Endothelial cell of hepatic sinusoid (primary cell): ENCODE data around the gene KIAA1614.

Experiments used
- in situ Hi-C: cut with HindIII; loops from 2 replicates; pipeline ENCODE4 v1.10.0; 2017; ENCODE audit warnings: low sequenced_read_pairs

The KIAA1614 gene

DNA sequence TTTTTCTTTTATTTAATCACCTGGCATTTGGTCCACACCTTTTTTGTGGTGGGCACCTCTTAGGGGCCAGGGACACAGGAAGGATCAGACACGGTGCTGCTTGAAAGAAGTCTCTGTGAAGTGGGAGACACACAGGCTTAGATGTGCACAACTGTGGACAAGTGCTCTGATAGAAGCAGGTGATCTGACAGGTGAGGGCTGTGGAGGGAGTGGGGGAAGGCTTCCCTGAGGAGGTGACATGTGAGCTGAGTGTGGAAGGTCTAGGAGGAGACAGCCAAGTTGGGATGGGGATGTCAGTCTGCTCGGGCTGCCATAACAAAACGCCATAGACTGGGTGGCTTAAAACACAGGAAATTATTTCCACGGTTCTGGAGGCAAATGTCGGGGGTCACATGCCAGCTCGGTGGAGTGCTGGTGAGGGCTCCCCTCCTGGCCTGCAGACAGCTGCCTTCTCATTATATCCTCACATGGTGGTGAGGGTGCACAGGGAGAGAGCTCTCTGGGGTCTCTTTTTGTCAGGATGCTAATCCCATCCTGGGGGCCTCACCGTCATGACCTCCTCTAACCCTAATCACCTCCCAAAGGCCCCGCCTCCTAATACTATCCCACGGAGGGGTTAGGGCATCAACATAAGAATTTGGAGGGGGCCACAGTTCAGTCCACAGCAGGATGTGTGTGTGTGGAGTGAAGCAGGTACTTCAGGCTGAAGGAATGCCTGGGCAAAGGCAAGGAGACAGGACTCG is 5.2 kb upstream of the KIAA1614 start:
- in situ Hi-C loops: loop anchor here (5.0 kb wide), 1 partner anchor 260 kb away; no protein-coding TSS in a partner anchor

DNA sequence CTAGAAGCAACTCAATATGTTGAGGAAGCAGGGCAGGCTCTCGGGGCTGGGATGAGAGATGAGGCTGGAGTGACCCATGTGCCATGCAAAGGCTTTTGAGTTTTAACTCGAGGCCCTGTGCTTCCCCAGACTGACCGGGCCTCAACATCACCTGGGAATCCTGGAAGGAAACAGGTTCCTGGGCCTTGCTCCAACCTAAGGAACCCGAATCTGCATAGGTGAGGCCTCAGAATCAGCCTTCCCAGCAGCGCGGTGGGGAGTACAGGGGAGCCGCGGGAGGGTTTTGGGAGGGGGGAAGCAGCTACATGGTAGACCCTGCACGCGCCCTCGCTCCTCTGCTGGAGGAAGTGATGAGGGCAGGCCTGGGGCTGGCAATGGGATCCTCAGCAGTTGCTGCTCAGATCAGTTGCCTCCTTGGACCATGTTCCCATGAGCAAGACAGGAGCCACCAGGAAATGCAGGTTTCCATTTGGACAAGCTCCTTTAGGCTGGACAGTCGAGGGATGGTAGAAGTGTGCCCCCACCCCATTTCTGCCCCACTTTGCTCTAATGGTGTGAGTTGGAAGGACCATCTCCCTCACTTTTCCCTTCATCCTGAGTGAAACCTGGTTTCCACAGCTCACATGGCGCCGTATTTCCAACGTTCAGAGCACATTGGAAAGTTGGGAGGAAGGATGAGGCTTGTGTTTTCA is 4.5 kb upstream of the KIAA1614 start:
- in situ Hi-C loops: loop anchor here (5.0 kb wide), 1 partner anchor 259 kb away; no protein-coding TSS in a partner anchor

DNA sequence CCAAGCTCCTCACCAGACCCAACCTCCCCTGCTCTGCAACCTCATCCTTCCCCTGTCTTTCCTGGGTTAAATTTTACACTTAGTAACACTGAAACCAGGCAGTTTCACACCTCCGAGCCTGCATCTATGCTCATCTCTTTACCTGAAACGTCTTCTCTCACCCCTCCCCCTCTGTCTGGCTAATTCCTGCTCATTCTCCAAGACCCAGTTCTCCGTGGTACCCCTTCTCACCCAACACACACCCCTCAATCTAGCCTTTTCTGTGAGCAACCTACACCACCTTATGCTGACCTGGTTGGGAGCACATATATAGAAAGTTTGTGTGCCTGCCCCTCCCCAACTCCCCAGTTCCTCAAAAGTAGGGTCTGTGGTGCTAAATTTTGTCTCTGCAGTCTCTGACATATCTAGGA is 3.7 kb upstream of the KIAA1614 start:
- in situ Hi-C loops: loop anchor here (5.0 kb wide), 1 partner anchor 258 kb away; no protein-coding TSS in a partner anchor

DNA sequence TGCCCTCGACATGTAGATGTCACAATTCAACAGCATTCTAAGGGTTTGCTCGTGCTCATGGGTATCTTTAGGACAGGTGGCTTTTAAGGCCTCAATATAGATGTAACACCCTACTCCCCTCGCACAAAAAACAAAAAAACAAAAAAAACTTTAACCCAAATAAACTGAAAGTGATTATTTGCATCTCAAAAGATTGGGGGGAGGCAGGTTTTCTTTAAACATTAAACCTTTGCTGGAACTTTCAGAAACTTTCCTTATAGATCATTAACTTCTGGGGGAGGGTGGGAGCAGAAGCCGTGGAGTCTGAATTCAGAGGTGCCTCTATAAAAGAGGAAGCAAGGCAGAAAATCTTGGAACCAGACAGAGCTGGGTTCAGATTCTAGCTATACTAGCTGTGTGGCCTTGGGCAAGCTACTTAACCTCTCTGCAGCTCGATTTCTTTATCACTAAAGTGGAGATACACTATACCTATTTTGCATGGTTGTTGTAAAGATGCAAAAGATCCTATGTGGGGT is 3.2 kb upstream of the KIAA1614 start:
- in situ Hi-C loops: loop anchor here (5.0 kb wide), 1 partner anchor 258 kb away; no protein-coding TSS in a partner anchor

DNA sequence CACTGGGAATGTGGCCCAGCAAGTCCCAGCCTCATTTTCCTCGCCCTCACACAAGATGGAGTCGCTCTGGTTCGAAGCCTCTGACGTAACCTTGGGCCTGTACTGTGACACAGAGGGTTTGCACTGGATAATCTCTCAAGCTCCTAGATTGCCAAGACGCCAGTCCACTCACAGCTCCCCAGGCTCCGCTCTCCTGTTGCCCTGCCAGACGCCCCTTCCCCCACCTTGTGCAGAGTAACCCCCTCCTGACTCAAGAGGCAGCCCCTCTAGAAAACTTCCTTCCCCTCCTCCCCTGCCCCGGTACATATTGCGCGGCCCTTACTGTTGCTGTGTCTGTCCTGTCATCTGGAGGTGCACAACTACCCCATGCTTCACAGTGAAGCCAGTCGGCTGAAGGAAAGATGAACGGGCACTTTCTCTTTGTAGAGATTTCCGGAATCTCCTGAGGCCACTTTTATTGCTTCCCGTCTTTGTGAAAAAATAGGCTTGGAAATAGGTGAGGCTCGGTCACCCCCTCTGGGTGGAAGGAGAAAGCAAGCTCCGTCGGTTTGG is 981 bp upstream of the KIAA1614 start:
- in situ Hi-C loops: no loop called here

DNA sequence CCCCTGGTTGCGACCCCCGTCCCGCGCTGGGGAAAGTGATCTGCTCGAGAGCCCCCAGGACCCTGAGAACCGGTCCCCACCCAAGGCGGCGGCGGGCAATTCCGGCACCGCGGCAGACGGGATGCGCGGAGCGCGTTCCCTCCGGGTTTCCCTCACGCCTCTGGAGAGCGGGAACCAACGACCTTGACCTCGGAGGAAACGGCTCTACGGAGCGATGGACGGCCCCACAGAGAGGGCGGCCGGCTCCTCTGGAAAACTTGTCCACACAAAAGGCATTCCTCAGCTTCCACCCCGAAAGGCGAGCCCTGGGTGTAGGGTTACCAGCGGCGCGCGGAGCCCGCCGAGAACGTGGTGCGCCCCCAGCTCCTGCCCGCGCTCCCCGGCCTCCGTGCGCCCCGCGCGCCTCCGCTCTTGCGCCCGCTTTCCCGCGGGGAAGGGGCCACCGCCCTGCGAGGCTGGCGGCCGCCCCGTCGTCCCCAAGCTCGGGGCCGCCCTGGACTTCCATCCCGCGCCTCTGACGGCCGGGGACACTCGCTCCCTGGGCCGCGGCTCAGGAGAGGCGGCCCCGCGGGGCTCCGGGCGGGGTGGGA is 391 bp upstream of the KIAA1614 start:
- in situ Hi-C loops: no loop called here

DNA sequence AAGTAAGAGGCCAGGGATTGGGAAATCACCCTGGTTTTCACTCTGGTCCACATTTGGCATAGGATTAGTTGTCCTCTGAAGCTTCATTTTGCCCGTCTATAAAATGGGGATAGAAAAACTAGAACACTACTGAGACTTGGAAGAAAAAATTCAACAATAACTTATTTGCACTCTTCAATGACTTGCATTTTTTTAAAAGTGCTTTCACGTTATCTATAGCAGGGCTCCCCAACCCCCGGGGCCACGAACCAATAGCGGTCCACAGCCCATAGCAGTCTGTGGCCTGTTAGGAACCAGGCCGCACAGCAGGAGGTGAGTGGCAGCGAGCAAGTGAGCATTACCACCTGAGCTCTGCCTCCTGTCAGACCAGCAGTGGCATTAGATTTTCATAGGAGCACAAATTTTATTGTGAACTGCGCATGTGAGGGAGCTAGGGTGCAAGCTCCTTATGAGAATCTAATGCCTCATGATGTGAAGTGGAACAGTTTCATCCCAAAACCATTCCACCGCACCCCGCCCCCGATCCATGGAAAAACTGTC is 2.8 kb downstream of the KIAA1614 start:
- in situ Hi-C loops: no loop called here

DNA sequence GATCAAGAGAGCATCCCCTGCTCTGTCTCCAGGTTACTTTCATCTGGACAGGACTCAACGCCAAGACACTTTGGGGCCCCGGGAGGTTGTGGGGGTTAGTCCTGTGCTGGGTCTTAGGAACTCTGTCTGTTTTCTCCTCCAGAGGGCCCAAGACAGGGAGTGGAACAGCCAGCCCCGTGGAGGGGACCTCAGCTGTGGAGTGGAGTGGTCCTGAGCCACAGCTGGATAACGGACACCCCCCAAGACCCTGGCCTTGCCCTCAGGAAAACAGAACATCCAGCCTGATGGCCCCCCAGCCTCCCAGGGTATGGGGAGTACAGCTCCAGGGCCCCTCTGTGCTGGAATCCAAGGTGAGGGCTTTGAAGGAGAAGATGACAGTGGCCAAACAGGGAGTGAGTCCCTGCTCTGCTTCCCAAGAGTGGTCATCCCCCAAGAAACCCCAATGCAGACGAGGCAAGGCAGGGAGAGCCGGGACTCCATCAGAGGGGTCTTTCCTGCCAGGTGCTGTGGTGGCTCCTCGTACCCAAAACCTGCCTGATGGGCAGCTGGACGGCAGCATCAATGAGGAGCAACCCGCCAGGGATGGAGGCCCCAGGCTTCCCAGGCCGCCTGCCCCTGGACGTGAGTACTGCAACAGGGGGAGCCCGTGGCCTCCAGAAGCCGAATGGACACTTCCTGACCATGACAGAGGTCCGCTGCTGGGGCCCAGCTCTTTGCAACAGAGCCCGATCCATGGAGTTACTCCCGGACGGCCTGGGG is 3.5 kb downstream of the KIAA1614 start:
- in situ Hi-C loops: no loop called here

DNA sequence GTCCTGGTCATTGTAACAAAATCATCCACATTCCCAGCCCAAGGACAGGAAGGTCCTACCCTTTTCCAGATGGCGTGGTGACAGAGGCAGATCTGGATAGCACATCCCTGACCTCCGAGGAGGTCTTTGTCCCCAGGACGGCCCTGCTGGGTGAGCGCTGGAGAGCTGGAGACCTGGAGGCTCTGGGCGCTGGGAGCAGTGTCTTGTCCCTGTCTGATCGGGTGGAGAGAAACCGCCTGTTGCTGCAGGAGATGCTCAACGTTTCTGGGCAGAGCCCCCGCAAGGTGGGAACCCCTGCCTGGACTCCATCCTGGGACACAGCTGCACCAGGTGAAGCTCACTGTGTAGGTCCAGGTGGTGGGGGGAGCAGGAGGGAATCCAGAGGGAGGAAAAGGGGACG is 4.1 kb downstream of the KIAA1614 start:
- in situ Hi-C loops: no loop called here

DNA sequence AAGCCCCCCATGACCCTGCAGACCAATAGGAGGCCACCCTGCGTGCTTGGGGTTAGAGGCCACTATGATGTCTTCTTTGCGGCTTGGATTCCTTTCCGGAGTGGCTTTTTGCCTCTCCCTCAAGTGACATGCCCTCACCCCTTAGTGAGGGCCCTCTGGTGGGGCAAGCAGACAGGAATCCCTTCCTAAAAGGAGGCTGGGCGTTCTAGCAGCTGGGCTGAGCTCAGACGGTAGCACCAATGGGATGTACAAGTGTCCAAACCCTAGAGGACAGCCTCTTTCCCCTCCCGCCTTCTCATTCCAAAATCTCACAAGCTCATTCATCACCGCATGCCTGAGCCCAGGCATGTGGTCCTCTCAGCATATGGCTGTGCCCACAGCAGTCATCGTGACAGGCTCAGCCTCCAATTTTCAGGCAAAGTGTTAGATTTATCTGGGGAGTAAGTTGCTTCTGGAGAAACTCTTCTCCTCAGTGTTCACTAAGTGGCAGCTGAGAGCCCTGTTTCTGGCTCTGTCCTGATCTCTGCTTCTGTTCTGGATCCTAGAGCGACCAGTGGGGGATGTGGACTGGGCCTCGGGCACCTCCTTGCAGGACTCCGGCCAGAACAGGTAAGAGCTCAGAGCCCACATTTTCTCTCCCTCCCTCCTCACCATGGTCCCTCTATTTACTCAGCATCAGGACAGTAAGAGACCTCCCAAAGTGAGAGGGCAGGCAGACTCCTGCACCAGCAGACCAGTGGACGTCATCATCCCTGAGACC is 4.8 kb downstream of the KIAA1614 start:
- in situ Hi-C loops: no loop called here

DNA sequence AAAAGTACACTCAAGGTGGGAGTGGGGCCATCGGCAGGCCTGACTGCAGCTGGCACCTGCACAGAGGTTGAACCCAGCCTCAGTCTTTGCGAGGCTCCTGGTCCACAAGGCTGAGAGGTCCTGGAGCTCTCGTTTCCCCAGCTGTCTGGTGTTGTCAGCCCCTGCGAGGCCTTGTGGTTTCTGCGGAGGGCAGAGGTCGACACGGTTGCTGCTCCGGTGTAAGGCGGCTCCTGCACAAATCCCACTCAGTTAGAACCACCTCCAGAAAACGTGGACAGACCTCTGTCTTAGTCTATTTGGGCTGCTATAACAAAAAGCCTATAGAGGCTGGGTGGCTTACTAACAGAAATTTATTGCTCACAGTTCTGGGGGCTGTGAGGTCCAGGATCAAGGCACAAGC is 5.8 kb downstream of the KIAA1614 start:
- in situ Hi-C loops: no loop called here

DNA sequence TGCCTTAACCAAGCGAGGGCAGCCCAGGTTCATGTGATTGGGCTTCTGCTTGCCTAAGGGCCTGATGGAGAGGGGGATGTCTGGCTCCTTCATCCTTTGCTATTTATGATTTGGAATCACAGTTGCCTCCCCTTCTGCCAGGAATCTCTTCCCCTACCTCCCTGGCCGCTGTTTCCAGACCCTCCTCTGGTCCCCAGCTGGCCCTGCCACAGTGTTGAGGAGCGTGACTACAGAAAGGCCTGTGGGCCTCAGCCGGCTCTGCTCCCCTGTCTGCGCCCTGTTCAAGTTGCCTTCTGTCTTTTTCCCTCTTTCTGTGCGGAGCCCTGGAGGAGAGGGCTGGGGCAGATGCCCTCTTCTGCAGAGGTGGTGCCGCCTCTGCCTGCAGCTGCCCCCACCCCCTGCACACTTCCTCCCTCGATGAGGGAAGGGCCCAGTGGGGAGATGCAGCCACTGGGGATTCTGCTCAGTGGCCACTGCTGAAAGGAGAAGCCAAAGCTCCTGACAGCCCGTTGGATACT is 6.5 kb downstream of the KIAA1614 start:
- in situ Hi-C loops: no loop called here

DNA sequence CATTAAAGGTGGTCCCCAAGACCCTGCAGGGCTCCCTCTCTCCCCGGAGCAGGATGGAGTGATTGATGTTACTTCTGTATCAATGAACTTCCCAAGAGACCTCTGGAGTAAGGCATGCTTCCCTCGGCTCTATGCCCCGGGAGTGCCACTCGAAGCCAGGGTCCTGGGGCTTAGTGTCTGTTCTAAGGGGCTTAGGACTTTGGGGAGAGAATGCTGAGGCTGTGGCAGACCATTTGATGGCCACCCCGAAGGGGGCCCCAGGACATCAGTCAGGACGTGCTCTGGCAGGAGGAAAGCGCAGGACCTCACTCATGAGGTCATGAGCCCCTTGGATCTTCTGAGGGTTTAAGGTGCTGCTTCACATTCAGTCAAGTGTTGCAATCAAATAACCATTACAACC is 7.5 kb downstream of the KIAA1614 start:
- in situ Hi-C loops: no loop called here

DNA sequence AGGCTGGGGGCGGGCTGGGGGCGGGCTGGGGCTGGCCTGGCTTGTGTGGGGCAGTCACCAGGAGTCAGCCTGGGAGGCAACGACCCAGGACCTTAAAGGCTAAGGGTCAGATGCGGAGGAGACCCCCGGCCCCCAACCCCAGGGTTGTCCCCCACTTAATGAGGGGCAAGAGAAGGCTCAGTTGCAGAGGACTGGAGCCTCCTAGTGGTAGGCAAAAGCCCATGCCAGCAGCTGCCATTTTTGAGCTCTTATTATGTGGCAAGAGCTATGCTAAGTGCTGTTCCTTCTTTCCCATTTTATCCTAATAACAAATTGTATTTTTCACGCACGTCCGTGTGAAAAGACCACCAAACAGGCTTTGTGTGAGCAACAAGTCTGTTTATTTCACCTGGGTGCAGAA is 8.0 kb downstream of the KIAA1614 start:
- in situ Hi-C loops: no loop called here

DNA sequence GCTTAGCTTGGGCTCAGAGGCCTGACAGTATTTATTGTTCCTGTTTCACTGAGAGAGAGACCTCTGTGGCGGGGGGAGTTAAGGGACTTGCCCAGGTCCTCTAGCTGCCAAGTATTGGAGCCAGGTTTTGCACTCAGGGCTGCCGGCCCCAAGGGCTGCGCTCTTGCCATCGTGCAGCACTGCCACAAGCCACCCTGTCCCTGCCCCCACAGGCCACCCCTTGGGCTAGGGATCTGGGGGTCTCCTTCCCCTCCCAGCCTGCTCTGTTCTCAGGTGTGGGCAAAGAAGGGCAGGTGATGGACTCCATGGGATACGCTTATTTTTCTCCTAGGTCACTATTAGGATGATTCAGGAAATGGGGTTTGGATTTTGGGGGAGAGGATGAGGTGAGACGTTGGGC is 8.7 kb downstream of the KIAA1614 start:
- in situ Hi-C loops: no loop called here

DNA sequence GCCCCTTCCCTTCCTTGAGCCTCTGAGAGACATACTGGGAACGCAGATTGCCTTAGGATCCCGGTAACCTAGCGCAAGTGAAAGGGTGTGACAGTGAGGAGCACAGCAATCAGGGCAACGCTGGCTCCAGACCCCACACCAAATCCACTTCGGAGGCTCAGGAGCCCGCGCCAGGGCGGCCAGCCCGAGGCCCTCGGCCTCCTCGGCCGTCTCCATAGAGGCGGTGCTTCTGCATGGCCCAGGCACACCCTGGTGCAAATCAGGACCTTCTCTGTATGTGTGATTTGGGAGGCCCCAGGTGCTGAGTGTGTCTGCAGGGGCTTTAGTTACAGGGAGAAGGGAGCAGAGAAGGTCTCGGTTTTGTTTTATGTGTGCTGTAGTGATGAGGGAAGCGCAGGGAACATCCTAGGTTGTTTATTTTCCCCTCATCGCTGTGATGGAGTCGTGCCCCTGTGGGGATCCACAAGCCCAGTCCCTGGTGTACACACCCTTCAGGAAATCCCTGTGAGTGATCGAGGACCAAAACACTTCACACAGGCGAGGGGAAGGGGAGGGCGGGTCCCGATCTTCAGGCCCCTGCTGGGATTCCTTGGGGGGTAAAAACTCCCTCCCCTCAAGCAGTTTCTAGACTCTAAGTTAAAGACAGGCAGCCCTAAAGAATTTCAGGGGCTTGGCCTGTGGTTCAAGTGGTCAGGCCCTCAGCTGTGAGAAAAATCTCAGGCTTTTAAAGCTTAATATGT is 9.4 kb downstream of the KIAA1614 start:
- in situ Hi-C loops: no loop called here

DNA sequence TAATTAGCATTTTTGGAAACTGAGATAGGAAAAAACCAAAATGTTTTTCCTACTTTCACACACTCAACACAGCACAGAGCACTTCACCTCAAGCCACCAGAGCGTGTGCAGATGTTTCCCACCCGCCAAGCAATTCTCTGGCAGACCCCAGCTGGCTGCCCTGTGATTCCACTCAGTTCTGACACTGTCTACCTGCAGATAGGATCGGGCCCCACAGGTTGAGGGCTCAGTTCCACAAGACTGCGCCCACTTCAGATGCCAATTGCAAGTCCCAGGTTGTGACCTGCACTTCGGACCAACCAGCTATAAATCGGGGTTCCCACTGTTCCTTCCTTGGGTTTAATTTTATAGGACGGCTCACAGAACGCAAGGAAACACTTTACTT is 9.9 kb downstream of the KIAA1614 start:
- in situ Hi-C loops: no loop called here

DNA sequence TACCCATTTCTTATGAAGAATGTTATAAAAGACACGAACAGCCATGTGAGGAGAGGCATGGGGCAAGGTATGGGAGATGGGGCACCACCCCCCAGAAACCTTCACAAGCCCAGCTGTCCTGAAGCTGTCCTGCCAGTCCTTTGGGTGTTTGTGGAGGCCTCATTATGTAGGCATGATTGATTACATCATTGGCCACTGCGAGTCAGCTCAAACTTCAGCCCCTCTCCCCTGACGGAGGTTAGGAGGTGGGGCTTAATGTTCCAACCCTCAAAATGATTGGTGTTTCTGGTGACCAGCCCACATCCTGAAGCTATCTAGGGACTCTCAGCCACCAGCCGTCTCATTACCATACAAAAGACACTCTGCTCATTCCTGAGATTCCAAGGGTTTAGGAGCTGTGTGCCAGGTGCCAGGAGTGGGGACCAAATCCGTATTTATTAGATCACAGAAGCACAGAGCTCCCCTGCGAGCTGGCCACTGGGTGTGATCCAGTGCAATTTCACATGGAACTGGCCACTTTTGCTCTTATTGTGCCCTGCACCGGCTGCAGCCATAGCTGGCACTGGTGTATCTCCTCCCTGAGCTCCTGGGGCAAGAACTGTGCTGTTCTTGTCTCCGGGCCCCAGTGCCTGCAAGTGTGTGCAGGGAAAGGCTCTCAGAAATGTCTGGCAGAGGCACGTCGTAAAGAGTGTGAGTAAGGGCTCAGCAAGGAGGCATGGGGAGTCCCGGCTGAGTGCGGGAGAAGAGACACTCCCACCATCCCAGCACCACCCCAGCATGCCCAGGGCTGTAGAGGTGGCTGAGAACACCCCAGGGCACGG is 10.5 kb downstream of the KIAA1614 start:
- in situ Hi-C loops: no loop called here
